ENCODE data around the gene GPATCH1. TPM values are rescaled to one million over a fixed set of nuclear protein-coding genes. Genes with fewer than 3 reads are reported as not detected.

The GPATCH1 gene
- total and polyA plus RNA-seq, 9 of the 15 experiments (the other 6 are each of a cell fraction or from before 2014, with no cell fraction given) = 3.7 to 9.7 (median 7.7) TPM

DNA sequence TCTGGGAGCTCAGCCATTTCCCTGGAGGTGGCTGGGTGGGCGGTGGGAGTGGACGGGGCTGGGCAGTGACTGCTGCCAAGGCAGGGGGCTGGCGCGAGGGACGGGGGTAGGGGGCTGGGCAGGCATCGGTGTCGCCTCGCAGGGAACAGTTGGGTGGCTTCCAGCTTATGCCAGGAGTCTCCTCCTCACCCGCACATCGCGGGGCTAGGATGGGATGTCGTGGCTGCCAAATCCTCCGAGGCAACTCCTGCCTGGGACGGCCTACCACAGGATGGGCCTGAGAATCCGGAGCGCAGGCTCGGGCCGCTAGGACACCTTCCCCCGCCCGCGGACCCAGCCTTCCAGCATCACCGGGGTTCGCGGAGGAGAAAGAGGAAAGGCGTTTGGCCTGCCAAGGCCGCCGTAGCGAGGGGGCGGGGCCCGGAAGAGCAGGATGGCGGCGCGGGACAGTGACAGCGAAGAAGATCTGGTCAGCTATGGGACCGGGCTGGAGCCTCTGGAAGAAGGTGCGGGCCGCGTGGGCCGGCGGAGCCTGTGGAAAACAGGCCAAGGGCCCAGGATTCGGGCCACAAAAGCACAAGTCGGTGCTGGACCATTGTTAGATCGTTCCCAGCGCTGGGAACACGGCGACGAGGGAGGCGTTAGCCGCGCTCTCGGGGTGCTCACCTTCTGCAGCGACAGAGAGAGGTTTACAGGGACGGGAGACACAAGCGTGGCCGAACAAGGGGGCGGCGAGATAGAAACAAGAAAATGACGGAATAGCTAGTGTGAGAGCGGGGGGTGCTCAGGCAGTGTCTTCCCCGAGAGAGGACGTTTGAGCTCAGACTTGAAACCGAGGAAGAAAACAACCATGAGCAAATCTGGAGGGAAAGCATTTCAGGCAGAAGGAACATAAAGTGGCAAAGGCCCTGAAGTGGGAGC lies at the start of gene GPATCH1 (continued):
- peak; percentile 79 for TF ChIP-seq NFRKB (IDR thresholded peaks at IDR 0.05; ENCODE audit: low read depth)
- TF ChIP-seq RNF2 (IDR thresholded peaks at IDR 0.05) = 0 out of 2 replicates have a peak, but pooled peaks have one; percentile 50
- no peak for TF ChIP-seq POLR3A (IDR thresholded peaks at IDR 0.05; ENCODE audit: borderline replicate concordance, extremely low read depth, insufficient read depth, insufficient read length)
- no peak for TF ChIP-seq ZNF707 (CRISPR knock-in tag; conservative IDR thresholded peaks at IDR 0.05)
- TF ChIP-seq, protein P1, sequence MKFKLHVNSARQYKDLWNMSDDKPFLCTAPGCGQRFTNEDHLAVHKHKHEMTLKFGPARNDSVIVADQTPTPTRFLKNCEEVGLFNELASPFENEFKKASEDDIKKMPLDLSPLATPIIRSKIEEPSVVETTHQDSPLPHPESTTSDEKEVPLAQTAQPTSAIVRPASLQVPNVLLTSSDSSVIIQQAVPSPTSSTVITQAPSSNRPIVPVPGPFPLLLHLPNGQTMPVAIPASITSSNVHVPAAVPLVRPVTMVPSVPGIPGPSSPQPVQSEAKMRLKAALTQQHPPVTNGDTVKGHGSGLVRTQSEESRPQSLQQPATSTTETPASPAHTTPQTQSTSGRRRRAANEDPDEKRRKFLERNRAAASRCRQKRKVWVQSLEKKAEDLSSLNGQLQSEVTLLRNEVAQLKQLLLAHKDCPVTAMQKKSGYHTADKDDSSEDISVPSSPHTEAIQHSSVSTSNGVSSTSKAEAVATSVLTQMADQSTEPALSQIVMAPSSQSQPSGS (CRISPR knock-in tag; IDR thresholded peaks at IDR 0.05) = no peak
- TF ChIP-seq POU5F1 (IDR thresholded peaks at IDR 0.05; ENCODE audit: borderline replicate concordance, low read depth, low read length, partially characterized antibody) = peak; percentile 97
- TF ChIP-seq, protein P2, sequence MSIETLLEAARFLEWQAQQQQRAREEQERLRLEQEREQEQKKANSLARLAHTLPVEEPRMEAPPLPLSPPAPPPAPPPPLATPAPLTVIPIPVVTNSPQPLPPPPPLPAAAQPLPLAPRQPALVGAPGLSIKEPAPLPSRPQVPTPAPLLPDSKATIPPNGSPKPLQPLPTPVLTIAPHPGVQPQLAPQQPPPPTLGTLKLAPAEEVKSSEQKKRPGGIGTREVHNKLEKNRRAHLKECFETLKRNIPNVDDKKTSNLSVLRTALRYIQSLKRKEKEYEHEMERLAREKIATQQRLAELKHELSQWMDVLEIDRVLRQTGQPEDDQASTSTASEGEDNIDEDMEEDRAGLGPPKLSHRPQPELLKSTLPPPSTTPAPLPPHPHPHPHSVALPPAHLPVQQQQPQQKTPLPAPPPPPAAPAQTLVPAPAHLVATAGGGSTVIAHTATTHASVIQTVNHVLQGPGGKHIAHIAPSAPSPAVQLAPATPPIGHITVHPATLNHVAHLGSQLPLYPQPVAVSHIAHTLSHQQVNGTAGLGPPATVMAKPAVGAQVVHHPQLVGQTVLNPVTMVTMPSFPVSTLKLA (conservative IDR thresholded peaks at IDR 0.05) = peak; percentile 55 to 81; a peak in 3 of 4 replicates
- peak in 1 of 2 experiments; percentile 93; a peak in 2 of 4 replicates for TF ChIP-seq HDAC1 (IDR thresholded peaks at IDR 0.05)
- TF ChIP-seq ZNF24 (IDR thresholded peaks at IDR 0.05) = peak; percentile 37; the same call in 1 of the 2 replicates
- TF ChIP-seq RCOR1 (IDR thresholded peaks at IDR 0.05; ENCODE audit: borderline replicate concordance in 1 of 2, low read depth in 2 of 2, low read length in 2 of 2) = peak; percentile 6 to 86; a peak in 2 of 4 replicates
- TF ChIP-seq, protein P3, sequence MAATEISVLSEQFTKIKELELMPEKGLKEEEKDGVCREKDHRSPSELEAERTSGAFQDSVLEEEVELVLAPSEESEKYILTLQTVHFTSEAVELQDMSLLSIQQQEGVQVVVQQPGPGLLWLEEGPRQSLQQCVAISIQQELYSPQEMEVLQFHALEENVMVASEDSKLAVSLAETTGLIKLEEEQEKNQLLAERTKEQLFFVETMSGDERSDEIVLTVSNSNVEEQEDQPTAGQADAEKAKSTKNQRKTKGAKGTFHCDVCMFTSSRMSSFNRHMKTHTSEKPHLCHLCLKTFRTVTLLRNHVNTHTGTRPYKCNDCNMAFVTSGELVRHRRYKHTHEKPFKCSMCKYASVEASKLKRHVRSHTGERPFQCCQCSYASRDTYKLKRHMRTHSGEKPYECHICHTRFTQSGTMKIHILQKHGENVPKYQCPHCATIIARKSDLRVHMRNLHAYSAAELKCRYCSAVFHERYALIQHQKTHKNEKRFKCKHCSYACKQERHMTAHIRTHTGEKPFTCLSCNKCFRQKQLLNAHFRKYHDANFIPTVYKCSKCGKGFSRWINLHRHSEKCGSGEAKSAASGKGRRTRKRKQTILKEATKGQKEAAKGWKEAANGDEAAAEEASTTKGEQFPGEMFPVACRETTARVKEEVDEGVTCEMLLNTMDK (IDR thresholded peaks at IDR 0.05; ENCODE audit: borderline replicate concordance, insufficient read depth, low read depth, low read length, poor library complexity, severe bottlenecking) = peak; percentile 43
- peak; percentile 78 for TF ChIP-seq HCFC1 (IDR thresholded peaks at IDR 0.05; ENCODE audit: low read depth, low read length)
- TF ChIP-seq, protein P4, sequence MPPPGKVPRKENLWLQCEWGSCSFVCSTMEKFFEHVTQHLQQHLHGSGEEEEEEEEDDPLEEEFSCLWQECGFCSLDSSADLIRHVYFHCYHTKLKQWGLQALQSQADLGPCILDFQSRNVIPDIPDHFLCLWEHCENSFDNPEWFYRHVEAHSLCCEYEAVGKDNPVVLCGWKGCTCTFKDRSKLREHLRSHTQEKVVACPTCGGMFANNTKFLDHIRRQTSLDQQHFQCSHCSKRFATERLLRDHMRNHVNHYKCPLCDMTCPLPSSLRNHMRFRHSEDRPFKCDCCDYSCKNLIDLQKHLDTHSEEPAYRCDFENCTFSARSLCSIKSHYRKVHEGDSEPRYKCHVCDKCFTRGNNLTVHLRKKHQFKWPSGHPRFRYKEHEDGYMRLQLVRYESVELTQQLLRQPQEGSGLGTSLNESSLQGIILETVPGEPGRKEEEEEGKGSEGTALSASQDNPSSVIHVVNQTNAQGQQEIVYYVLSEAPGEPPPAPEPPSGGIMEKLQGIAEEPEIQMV (tag; conservative IDR thresholded peaks at IDR 0.05; ENCODE audit: low read depth) = peak; percentile 70; the same call in 1 of the 2 replicates
- TF ChIP-seq, protein P5, sequence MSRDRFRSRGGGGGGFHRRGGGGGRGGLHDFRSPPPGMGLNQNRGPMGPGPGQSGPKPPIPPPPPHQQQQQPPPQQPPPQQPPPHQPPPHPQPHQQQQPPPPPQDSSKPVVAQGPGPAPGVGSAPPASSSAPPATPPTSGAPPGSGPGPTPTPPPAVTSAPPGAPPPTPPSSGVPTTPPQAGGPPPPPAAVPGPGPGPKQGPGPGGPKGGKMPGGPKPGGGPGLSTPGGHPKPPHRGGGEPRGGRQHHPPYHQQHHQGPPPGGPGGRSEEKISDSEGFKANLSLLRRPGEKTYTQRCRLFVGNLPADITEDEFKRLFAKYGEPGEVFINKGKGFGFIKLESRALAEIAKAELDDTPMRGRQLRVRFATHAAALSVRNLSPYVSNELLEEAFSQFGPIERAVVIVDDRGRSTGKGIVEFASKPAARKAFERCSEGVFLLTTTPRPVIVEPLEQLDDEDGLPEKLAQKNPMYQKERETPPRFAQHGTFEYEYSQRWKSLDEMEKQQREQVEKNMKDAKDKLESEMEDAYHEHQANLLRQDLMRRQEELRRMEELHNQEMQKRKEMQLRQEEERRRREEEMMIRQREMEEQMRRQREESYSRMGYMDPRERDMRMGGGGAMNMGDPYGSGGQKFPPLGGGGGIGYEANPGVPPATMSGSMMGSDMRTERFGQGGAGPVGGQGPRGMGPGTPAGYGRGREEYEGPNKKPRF (IDR thresholded peaks at IDR 0.05; ENCODE audit: low read depth, low read length) = no peak
- 0 out of 2 replicates have a peak, but pooled peaks have one; percentile 43 for TF ChIP-seq SRSF1 (IDR thresholded peaks at IDR 0.05; ENCODE audit: low read depth, low read length)
- peak; percentile 84; the same call in 1 of the 2 replicates for TF ChIP-seq XRCC5 (IDR thresholded peaks at IDR 0.05; ENCODE audit: low read depth, low read length)

Measured in K562 (cell line).